ENCODE measurements around the gene GSX1. TPM values are rescaled to one million over a fixed set of nuclear protein-coding genes. Genes with fewer than 3 reads are reported as not detected.
"Not testable (repeated sequence)": the region's sequence is repeated elsewhere in the genome, so short reads cannot be mapped to it uniquely, and the experiment has no call there.

The GSX1 gene
- total RNA-seq, 1 experiment from 2014 or later = not detected

DNA sequence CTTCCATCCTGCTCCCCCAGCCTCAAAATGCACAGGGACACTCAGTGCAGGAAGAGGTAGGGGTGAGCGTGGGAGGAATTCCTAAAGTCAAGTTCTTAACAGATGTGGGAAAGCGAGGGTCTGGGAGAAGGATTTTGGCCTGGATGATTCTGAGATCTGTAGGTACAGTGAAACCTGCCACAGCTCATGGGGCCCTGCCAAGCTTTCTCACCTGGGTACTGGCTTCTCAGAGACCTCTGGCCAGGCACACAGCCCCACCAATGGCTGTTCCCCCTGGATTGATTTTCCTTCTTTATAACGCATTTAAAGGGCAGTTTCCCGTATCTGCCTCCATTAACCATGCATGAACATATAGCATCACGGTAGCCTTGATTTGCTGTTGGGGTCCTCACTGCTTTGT lies 47.0 kb upstream of the GSX1 start:
- TF ChIP-seq TCF7L2 (IDR thresholded peaks at IDR 0.05; ENCODE audit: low read depth, low read length) = no peak
- TF ChIP-seq, protein P1, sequence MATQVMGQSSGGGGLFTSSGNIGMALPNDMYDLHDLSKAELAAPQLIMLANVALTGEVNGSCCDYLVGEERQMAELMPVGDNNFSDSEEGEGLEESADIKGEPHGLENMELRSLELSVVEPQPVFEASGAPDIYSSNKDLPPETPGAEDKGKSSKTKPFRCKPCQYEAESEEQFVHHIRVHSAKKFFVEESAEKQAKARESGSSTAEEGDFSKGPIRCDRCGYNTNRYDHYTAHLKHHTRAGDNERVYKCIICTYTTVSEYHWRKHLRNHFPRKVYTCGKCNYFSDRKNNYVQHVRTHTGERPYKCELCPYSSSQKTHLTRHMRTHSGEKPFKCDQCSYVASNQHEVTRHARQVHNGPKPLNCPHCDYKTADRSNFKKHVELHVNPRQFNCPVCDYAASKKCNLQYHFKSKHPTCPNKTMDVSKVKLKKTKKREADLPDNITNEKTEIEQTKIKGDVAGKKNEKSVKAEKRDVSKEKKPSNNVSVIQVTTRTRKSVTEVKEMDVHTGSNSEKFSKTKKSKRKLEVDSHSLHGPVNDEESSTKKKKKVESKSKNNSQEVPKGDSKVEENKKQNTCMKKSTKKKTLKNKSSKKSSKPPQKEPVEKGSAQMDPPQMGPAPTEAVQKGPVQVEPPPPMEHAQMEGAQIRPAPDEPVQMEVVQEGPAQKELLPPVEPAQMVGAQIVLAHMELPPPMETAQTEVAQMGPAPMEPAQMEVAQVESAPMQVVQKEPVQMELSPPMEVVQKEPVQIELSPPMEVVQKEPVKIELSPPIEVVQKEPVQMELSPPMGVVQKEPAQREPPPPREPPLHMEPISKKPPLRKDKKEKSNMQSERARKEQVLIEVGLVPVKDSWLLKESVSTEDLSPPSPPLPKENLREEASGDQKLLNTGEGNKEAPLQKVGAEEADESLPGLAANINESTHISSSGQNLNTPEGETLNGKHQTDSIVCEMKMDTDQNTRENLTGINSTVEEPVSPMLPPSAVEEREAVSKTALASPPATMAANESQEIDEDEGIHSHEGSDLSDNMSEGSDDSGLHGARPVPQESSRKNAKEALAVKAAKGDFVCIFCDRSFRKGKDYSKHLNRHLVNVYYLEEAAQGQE (IDR thresholded peaks at IDR 0.05; ENCODE audit: insufficient read depth in 1 of 2, low read depth in 2 of 2, low read length in 1 of 2) = no peak
- no peak for TF ChIP-seq SIN3A (IDR thresholded peaks at IDR 0.05; ENCODE audit: borderline replicate concordance, insufficient read depth, low read depth, low read length)
- no peak for TF ChIP-seq POLR2AphosphoS5 (IDR thresholded peaks at IDR 0.05; ENCODE audit: low read depth, low read length)
- TF ChIP-seq, protein P2, sequence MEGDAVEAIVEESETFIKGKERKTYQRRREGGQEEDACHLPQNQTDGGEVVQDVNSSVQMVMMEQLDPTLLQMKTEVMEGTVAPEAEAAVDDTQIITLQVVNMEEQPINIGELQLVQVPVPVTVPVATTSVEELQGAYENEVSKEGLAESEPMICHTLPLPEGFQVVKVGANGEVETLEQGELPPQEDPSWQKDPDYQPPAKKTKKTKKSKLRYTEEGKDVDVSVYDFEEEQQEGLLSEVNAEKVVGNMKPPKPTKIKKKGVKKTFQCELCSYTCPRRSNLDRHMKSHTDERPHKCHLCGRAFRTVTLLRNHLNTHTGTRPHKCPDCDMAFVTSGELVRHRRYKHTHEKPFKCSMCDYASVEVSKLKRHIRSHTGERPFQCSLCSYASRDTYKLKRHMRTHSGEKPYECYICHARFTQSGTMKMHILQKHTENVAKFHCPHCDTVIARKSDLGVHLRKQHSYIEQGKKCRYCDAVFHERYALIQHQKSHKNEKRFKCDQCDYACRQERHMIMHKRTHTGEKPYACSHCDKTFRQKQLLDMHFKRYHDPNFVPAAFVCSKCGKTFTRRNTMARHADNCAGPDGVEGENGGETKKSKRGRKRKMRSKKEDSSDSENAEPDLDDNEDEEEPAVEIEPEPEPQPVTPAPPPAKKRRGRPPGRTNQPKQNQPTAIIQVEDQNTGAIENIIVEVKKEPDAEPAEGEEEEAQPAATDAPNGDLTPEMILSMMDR (IDR thresholded peaks at IDR 0.05) = no peak
- no TSS peak for BruUV-seq (replicated peaks)
- H3K9me3 ChIP-seq (ENCODE audit: control insufficient read depth, insufficient read depth, low read depth, low read length) = no peaks in the 10 kb centered on the region
- no peak overlapping the region for H3K4me3 ChIP-seq (ENCODE audit: low read depth in 2 of 2, low read length in 2 of 2)
- ChIA-PET POLR2A (no interaction called here), CTCF (no interaction called here)
- no peak for ATAC-seq
- no peaks in the 10 kb centered on the region for H3K36me3 ChIP-seq (ENCODE audit: control insufficient read depth, insufficient read depth, low read length)
- H3K4me1 ChIP-seq (ENCODE audit: control insufficient read depth, insufficient read depth, low read length) = no peaks in the 10 kb centered on the region
- H3K27me3 ChIP-seq (ENCODE audit: control insufficient read depth, insufficient read depth, low read length) = no peaks in the 10 kb centered on the region
- intact Hi-C loops (cut with micrococcal nuclease; ENCODE audit: unreplicated experiment) = no loop called here
- DNase-seq (ENCODE audit: low read depth, low spot score) = no peak
- in situ Hi-C loops (cut with HindIII; ENCODE audit: low pct_unique_long_range_greater_than_20kb, low sequenced_read_pairs) = no loop called here
- H3K27ac ChIP-seq (ENCODE audit: low read length) = no peak overlapping the region

DNA sequence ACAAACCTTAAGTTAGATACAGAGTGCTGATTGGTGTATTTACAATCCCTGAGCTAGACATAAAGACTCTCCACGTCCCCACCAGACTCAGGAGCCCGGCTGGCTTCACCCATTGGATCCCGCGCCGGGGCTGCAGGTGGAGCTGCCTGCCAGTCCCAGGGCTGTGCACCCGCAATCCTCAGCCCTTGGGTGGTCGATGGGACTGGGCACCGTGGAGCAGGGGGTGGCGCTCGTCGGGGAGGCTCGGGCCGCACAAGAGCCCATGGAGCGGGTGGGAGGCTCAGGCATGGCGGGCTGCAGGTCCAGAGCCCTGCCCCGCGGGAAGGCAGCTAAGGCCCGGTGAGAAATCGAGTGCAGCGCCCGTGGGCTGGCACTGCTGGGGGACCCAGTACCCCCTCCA lies 44.1 kb upstream of the GSX1 start:
- H3K4me1 ChIP-seq (ENCODE audit: control insufficient read depth, insufficient read depth, low read length); BruUV-seq (replicated peaks); DNase-seq (ENCODE audit: low read depth, low spot score); H3K27me3 ChIP-seq (ENCODE audit: control insufficient read depth, insufficient read depth, low read length); H3K4me3 ChIP-seq (ENCODE audit: low read depth in 2 of 2, low read length in 2 of 2); H3K27ac ChIP-seq (ENCODE audit: low read length); in situ Hi-C loops (cut with HindIII; ENCODE audit: low pct_unique_long_range_greater_than_20kb, low sequenced_read_pairs); H3K36me3 ChIP-seq (ENCODE audit: control insufficient read depth, insufficient read depth, low read length); POLR2A ChIA-PET; ATAC-seq; intact Hi-C loops (cut with micrococcal nuclease; ENCODE audit: unreplicated experiment); H3K9me3 ChIP-seq (ENCODE audit: control insufficient read depth, insufficient read depth, low read depth, low read length); CTCF ChIA-PET: not testable (repeated sequence)

DNA sequence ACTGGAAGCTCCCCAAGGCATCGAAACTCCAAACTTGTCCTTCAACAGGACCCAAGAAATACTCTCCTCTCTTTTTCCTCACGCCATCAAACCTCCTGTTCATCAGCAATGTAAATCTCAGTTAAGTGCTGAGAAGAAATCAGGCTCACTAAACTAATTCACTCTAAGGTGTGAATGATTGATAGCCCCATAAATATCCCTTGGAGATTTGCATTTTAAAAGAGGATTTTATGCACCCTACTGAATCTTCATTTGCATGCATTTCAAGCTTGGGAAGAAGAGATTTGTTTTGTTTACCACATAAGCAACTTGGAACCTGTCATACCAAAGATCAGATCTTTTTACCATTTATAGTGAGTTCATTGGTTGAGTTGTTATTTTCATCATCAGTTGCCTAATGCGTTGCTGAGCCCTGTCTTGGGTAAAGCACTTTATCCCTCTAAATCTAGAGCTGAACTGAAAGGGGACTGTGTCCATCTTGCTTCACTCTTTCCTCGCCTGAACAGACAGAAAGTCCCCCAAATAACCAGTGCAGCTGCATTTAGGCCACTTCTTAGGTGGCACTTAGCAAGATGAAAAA lies 40.2 kb upstream of the GSX1 start:
- TF ChIP-seq, protein P1 (IDR thresholded peaks at IDR 0.05; ENCODE audit: insufficient read depth in 1 of 2, low read depth in 2 of 2, low read length in 1 of 2) = no peak
- TF ChIP-seq, protein P2 (IDR thresholded peaks at IDR 0.05) = no peak
- no peak for TF ChIP-seq POLR2AphosphoS5 (IDR thresholded peaks at IDR 0.05; ENCODE audit: low read depth, low read length)
- no peak for TF ChIP-seq TCF7L2 (IDR thresholded peaks at IDR 0.05; ENCODE audit: low read depth, low read length)
- no peak for TF ChIP-seq SIN3A (IDR thresholded peaks at IDR 0.05; ENCODE audit: borderline replicate concordance, insufficient read depth, low read depth, low read length)
- ChIA-PET POLR2A (no interaction called here), CTCF (no interaction called here)
- H3K4me3 ChIP-seq (ENCODE audit: low read depth in 2 of 2, low read length in 2 of 2) = no peak overlapping the region
- intact Hi-C loops (cut with micrococcal nuclease; ENCODE audit: unreplicated experiment) = no loop called here
- H3K27me3 ChIP-seq (ENCODE audit: control insufficient read depth, insufficient read depth, low read length) = no peaks in the 10 kb centered on the region
- DNase-seq (ENCODE audit: low read depth, low spot score) (no peak), ATAC-seq (no peak)
- no TSS peak for BruUV-seq (replicated peaks)
- no peak overlapping the region for H3K27ac ChIP-seq (ENCODE audit: low read length)
- H3K4me1 ChIP-seq (ENCODE audit: control insufficient read depth, insufficient read depth, low read length) = no peaks in the 10 kb centered on the region
- no peaks in the 10 kb centered on the region for H3K9me3 ChIP-seq (ENCODE audit: control insufficient read depth, insufficient read depth, low read depth, low read length)
- in situ Hi-C loops (cut with HindIII; ENCODE audit: low pct_unique_long_range_greater_than_20kb, low sequenced_read_pairs) = no loop called here
- no peaks in the 10 kb centered on the region for H3K36me3 ChIP-seq (ENCODE audit: control insufficient read depth, insufficient read depth, low read length)
